CD4-positive, alpha-beta T cell (primary cell): ENCODE results near the gene PGR. TPM values are rescaled to one million over a fixed set of nuclear protein-coding genes. Genes with fewer than 3 reads are reported as not detected.

Experiments used
- ATAC-seq: fragments of 200-7000 bp; cut with Tn5 transposase; one replicate; pipeline ENCODE4 v1.10.0; 2022; ENCODE audit warnings: mild to moderate bottlenecking; ENCODE audit not compliant: poor library complexity
- CTCF ChIA-PET: fragments of 350-600 bp; sonication (Branson Sonifier 250); formaldehyde crosslinking; loops from one replicate; lab custom pipeline; 2021; ENCODE audit warnings: antibody characterized with exemption, inconsistent platforms; lab: Charles Lee
- POLR2A ChIA-PET: fragments of 350-600 bp; sonication (Branson Sonifier 250); formaldehyde crosslinking; loops from one replicate; lab custom pipeline; 2021; ENCODE audit warnings: antibody characterized with exemption, inconsistent platforms; lab: Charles Lee
- DNase-seq, 14 experiments: peaks; one replicate each; pipeline ENCODE4 v3.0.0-alpha.2; 2013 to 2020; ENCODE audit warnings: mixed read lengths in 2 of 14
- H3K27ac ChIP-seq, 2 donors: one replicate each; pipeline versions ENCODE4 v1.5.1 to v1.7.0; 2013; ENCODE audit warnings: low read length in 2 of 2, low read depth in 1 of 2, mild to moderate bottlenecking in 1 of 2
- H3K27me3 ChIP-seq, 2 experiments: 1 replicate in 1 of 2; 2 replicates in 1 of 2; pipeline versions ENCODE4 v1.6.1 to v1.7.0; 2013; ENCODE audit warnings: low read length in 2 of 2, control low read depth in 1 of 2, mild to moderate bottlenecking in 1 of 2, moderate library complexity in 1 of 2; ENCODE audit not compliant: insufficient read depth in 2 of 2, control insufficient read depth in 1 of 2
- H3K36me3 ChIP-seq: one replicate; pipeline ENCODE4 v1.6.1; 2013; ENCODE audit warnings: low read length, control low read depth; ENCODE audit not compliant: insufficient read depth
- H3K4me1 ChIP-seq: one replicate; pipeline ENCODE4 v1.6.1; 2013; ENCODE audit warnings: low read length, control low read depth; ENCODE audit not compliant: insufficient read depth
- H3K4me3 ChIP-seq: one replicate; pipeline ENCODE4 v1.5.1; 2013; ENCODE audit warnings: mild to moderate bottlenecking, low read length, moderate library complexity
- H3K9me3 ChIP-seq, 2 experiments: 1 replicate in 1 of 2; 2 replicates in 1 of 2; pipeline versions ENCODE4 v1.6.1 to v1.7.0; 2013; ENCODE audit warnings: low read length in 2 of 2, mild to moderate bottlenecking in 2 of 2, control low read depth in 1 of 2, moderate library complexity in 1 of 2; ENCODE audit not compliant: control insufficient read depth in 1 of 2, insufficient read depth in 1 of 2
- H3K27ac Mint-ChIP-seq: one replicate; pipeline ENCODE4 v1.8.0; 2020; ENCODE audit warnings: mixed read lengths
- H3K27me3 Mint-ChIP-seq: one replicate; pipeline ENCODE4 v1.8.0; 2021; ENCODE audit warnings: mixed read lengths
- H3K36me3 Mint-ChIP-seq: one replicate; pipeline ENCODE4 v1.8.0; 2021; ENCODE audit warnings: low read depth, mixed read lengths
- H3K4me1 Mint-ChIP-seq: one replicate; pipeline ENCODE4 v1.8.0; 2021; ENCODE audit warnings: low read depth, mixed read lengths
- H3K4me3 Mint-ChIP-seq: one replicate; pipeline ENCODE4 v1.8.0; 2020; ENCODE audit warnings: mild to moderate bottlenecking, mixed read lengths
- H3K9me3 Mint-ChIP-seq: one replicate; pipeline ENCODE4 v1.8.0; 2020; ENCODE audit warnings: mixed read lengths
- CTCF ChIP-seq: fragments of 200-600 bp; IDR thresholded peaks from one replicate; pipeline ENCODE4 v1.8.0; 2022; ENCODE audit warnings: antibody characterized with exemption, mild to moderate bottlenecking
- intact Hi-C, 2 experiments: fragments of 100-400 bp; cut with DNase I in 1 of 2; cut with micrococcal nuclease in 1 of 2; formaldehyde crosslinking; loops; one replicate each; pipeline versions ENCODE4 v1.15.1 to v1.9.0; 2023 to 2025; cut with DNase I, micrococcal nuclease
- total RNA-seq, 174 experiments: library from RNA in 2 of 174; stranded (reverse) in 2 of 174; gene quantifications; one replicate each; pipeline ENCODE4 v1.2.3 and lab custom pipeline; 2021 to 2026

The PGR gene
- total RNA-seq, 2 experiments from 2014 or later: not detected

GRCh38 chr11:101053492-101053891, 76.1 kb downstream of the PGR start:
- H3K9me3 Mint-ChIP-seq: peaks cover 2% of the 10 kb centered on the region
- Histone ChIP-seq H3K9me3 (peaks cover 0 to 4% of the 10 kb centered on the region in 2 experiments), H3K27me3 (no peaks in the 10 kb centered on the region), H3K27ac (no peak overlapping the region), H3K4me1 (no peaks in the 10 kb centered on the region), H3K4me3 (no peak overlapping the region), H3K36me3 (no peaks in the 10 kb centered on the region)
- ATAC-seq (no peak), DNase-seq (no peak)
- intact Hi-C loops: no loop called here
- H3K27ac Mint-ChIP-seq: no peak overlapping the region
- no peak overlapping the region for H3K4me3 Mint-ChIP-seq
- TF ChIP-seq CTCF: no peak
- no peaks in the 10 kb centered on the region for H3K27me3 Mint-ChIP-seq
- ChIA-PET CTCF (no interaction called here), POLR2A (no interaction called here)
- H3K36me3 Mint-ChIP-seq: no peaks in the 10 kb centered on the region
- no peaks in the 10 kb centered on the region for H3K4me1 Mint-ChIP-seq

- no peaks in the 10 kb centered on the region for H3K27me3 ChIP-seq
- H3K9me3 ChIP-seq: peaks cover 0 to 4% of the 10 kb centered on the region in 2 experiments
- Mint-ChIP-seq H3K27ac (no peak overlapping the region), H3K36me3 (no peaks in the 10 kb centered on the region), H3K9me3 (no peaks in the 10 kb centered on the region), H3K27me3 (no peaks in the 10 kb centered on the region), H3K4me1 (no peaks in the 10 kb centered on the region), H3K4me3 (no peak overlapping the region)
- no peak overlapping the region for H3K27ac ChIP-seq
- ATAC-seq (no peak), DNase-seq (no peak)
- intact Hi-C loops: no loop called here
- ChIA-PET POLR2A (no interaction called here), CTCF (no interaction called here)
- H3K4me3 ChIP-seq: no peak overlapping the region
- no peaks in the 10 kb centered on the region for H3K4me1 ChIP-seq
- no peak for TF ChIP-seq CTCF
- H3K36me3 ChIP-seq: no peaks in the 10 kb centered on the region
Observed at GRCh38 chr11:101051677-101052076, 77.9 kb downstream of the PGR start.

GRCh38 chr11:101049813-101050212, 79.8 kb downstream of the PGR start:
- POLR2A ChIA-PET: no interaction called here
- H3K36me3 ChIP-seq: no peaks in the 10 kb centered on the region
- no peak for TF ChIP-seq CTCF
- no peaks in the 10 kb centered on the region for H3K4me1 ChIP-seq
- Mint-ChIP-seq H3K27ac (no peak overlapping the region), H3K4me1 (no peaks in the 10 kb centered on the region), H3K9me3 (peaks cover 4% of the 10 kb centered on the region), H3K36me3 (no peaks in the 10 kb centered on the region), H3K4me3 (no peak overlapping the region), H3K27me3 (no peaks in the 10 kb centered on the region)
- no peak overlapping the region for H3K4me3 ChIP-seq
- no peaks in the 10 kb centered on the region for H3K9me3 ChIP-seq
- intact Hi-C loops: no loop called here
- DNase-seq (no peak), ATAC-seq (no peak)
- H3K27ac ChIP-seq: no peak overlapping the region
- CTCF ChIA-PET: no interaction called here
- H3K27me3 ChIP-seq: no peaks in the 10 kb centered on the region
